ENCODE measurements around the gene MAPT.

MAPT gene

DNA sequence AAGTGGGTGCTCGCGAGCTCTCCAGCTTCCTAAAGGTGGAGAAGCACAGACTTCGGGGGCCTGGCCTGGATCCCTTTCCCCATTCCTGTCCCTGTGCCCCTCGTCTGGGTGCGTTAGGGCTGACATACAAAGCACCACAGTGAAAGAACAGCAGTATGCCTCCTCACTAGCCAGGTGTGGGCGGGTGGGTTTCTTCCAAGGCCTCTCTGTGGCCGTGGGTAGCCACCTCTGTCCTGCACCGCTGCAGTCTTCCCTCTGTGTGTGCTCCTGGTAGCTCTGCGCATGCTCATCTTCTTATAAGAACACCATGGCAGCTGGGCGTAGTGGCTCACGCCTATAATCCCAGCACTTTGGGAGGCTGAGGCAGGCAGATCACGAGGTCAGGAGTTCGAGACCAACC lies 102.8 kb downstream of the MAPT start:
- TF ChIP-seq EGR1 (IDR thresholded peaks at IDR 0.05): no peak
- no peak for TF ChIP-seq EP300 (IDR thresholded peaks at IDR 0.05; ENCODE audit: borderline replicate concordance)
- no peak for TF ChIP-seq TAF1 (IDR thresholded peaks at IDR 0.05; ENCODE audit: low read depth)
- TF ChIP-seq FOXM1 (IDR thresholded peaks at IDR 0.05; ENCODE audit: borderline replicate concordance, low read depth): no peak
- TF ChIP-seq CREB1 (IDR thresholded peaks at IDR 0.05; ENCODE audit: low read depth): no peak
- TF ChIP-seq, protein P1, sequence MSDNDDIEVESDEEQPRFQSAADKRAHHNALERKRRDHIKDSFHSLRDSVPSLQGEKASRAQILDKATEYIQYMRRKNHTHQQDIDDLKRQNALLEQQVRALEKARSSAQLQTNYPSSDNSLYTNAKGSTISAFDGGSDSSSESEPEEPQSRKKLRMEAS (IDR thresholded peaks at IDR 0.05): no peak
- TF ChIP-seq, protein P2, sequence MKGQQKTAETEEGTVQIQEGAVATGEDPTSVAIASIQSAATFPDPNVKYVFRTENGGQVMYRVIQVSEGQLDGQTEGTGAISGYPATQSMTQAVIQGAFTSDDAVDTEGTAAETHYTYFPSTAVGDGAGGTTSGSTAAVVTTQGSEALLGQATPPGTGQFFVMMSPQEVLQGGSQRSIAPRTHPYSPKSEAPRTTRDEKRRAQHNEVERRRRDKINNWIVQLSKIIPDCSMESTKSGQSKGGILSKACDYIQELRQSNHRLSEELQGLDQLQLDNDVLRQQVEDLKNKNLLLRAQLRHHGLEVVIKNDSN (IDR thresholded peaks at IDR 0.05): no peak
- TF ChIP-seq, protein P3, sequence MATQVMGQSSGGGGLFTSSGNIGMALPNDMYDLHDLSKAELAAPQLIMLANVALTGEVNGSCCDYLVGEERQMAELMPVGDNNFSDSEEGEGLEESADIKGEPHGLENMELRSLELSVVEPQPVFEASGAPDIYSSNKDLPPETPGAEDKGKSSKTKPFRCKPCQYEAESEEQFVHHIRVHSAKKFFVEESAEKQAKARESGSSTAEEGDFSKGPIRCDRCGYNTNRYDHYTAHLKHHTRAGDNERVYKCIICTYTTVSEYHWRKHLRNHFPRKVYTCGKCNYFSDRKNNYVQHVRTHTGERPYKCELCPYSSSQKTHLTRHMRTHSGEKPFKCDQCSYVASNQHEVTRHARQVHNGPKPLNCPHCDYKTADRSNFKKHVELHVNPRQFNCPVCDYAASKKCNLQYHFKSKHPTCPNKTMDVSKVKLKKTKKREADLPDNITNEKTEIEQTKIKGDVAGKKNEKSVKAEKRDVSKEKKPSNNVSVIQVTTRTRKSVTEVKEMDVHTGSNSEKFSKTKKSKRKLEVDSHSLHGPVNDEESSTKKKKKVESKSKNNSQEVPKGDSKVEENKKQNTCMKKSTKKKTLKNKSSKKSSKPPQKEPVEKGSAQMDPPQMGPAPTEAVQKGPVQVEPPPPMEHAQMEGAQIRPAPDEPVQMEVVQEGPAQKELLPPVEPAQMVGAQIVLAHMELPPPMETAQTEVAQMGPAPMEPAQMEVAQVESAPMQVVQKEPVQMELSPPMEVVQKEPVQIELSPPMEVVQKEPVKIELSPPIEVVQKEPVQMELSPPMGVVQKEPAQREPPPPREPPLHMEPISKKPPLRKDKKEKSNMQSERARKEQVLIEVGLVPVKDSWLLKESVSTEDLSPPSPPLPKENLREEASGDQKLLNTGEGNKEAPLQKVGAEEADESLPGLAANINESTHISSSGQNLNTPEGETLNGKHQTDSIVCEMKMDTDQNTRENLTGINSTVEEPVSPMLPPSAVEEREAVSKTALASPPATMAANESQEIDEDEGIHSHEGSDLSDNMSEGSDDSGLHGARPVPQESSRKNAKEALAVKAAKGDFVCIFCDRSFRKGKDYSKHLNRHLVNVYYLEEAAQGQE (IDR thresholded peaks at IDR 0.05; ENCODE audit: low read depth): no peak
- TF ChIP-seq TEAD4 (IDR thresholded peaks at IDR 0.05): no peak
- no peak for TF ChIP-seq YY1 (IDR thresholded peaks at IDR 0.05; ENCODE audit: low read depth)
- TF ChIP-seq ZBTB7A (IDR thresholded peaks at IDR 0.05; ENCODE audit: low read depth): no peak
- no peak for TF ChIP-seq NFIC (IDR thresholded peaks at IDR 0.05)
- TF ChIP-seq TCF12 (IDR thresholded peaks at IDR 0.05; ENCODE audit: low read depth): no peak
- TF ChIP-seq CEBPB (IDR thresholded peaks at IDR 0.05): no peak

DNA sequence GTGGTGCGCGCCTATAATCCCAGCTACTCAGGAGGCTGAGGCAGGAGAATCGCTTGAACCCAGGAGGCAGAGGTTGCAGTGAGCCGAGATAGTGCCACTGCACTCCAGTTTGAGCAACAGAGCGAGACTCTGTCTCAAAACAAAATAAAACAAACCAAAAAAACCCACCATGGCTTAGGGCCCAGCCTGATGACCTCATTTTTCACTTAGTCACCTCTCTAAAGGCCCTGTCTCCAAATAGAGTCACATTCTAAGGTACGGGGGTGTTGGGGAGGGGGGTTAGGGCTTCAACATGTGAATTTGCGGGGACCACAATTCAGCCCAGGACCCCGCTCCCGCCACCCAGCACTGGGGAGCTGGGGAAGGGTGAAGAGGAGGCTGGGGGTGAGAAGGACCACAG lies 103.3 kb downstream of the MAPT start:
- TF ChIP-seq FOXM1 (IDR thresholded peaks at IDR 0.05; ENCODE audit: borderline replicate concordance, low read depth) (no peak), CREB1 (IDR thresholded peaks at IDR 0.05; ENCODE audit: low read depth) (no peak), TAF1 (IDR thresholded peaks at IDR 0.05; ENCODE audit: low read depth) (no peak), TEAD4 (IDR thresholded peaks at IDR 0.05) (no peak), YY1 (IDR thresholded peaks at IDR 0.05; ENCODE audit: low read depth) (no peak), EP300 (IDR thresholded peaks at IDR 0.05; ENCODE audit: borderline replicate concordance) (no peak)
- TF ChIP-seq, protein P2 (IDR thresholded peaks at IDR 0.05): no peak

DNA sequence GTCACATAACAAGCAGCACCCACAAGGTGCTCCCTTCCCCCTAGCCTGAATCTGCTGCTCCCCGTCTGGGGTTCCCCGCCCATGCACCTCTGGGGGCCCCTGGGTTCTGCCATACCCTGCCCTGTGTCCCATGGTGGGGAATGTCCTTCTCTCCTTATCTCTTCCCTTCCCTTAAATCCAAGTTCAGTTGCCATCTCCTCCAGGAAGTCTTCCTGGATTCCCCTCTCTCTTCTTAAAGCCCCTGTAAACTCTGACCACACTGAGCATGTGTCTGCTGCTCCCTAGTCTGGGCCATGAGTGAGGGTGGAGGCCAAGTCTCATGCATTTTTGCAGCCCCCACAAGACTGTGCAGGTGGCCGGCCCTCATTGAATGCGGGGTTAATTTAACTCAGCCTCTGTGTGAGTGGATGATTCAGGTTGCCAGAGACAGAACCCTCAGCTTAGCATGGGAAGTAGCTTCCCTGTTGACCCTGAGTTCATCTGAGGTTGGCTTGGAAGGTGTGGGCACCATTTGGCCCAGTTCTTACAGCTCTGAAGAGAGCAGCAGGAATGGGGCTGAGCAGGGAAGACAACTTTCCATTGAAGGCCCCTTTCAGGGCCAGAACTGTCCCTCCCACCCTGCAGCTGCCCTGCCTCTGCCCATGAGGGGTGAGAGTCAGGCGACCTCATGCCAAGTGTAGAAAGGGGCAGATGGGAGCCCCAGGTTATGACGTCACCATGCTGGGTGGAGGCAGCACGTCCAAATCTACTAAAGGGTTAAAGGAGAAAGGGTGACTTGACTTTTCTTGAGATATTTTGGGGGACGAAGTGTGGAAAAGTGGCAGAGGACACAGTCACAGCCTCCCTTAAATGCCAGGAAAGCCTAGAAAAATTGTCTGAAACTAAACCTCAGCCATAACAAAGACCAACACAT lies 104.9 kb downstream of the MAPT start, which contains the start of gene STH:
TSS of gene STH (plus strand) at position 264 of the 913 bp plus-strand sequence. CDS start at position 294, 30 bp downstream.
- TF ChIP-seq TEAD4 (IDR thresholded peaks at IDR 0.05): no peak
- TF ChIP-seq YY1 (IDR thresholded peaks at IDR 0.05; ENCODE audit: low read depth): no peak

DNA sequence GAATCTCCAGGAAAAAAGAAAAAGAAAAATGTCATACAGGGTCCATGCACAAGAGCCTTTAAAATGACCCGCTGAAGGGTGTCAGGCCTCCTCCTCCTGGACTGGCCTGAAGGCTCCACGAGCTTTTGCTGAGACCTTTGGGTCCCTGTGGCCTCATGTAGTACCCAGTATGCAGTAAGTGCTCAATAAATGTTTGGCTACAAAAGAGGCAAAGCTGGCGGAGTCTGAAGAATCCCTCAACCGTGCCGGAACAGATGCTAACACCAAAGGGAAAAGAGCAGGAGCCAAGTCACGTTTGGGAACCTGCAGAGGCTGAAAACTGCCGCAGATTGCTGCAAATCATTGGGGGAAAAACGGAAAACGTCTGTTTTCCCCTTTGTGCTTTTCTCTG lies 105.5 kb downstream of the MAPT start:
- TF ChIP-seq TAF1 (IDR thresholded peaks at IDR 0.05; ENCODE audit: low read depth): no peak
- TF ChIP-seq, protein P1 (IDR thresholded peaks at IDR 0.05): no peak
- TF ChIP-seq EP300 (IDR thresholded peaks at IDR 0.05; ENCODE audit: borderline replicate concordance): no peak
- TF ChIP-seq, protein P3 (IDR thresholded peaks at IDR 0.05; ENCODE audit: low read depth): no peak
- no peak for TF ChIP-seq RAD21 (IDR thresholded peaks at IDR 0.05; ENCODE audit: low read depth)
- TF ChIP-seq FOXM1 (IDR thresholded peaks at IDR 0.05; ENCODE audit: borderline replicate concordance, low read depth): no peak
- TF ChIP-seq TCF12 (IDR thresholded peaks at IDR 0.05; ENCODE audit: low read depth): no peak
- no peak for TF ChIP-seq ZBTB7A (IDR thresholded peaks at IDR 0.05; ENCODE audit: low read depth)
- TF ChIP-seq CREB1 (IDR thresholded peaks at IDR 0.05; ENCODE audit: low read depth): no peak
- no peak for TF ChIP-seq TEAD4 (IDR thresholded peaks at IDR 0.05)
- TF ChIP-seq, protein P2 (IDR thresholded peaks at IDR 0.05): no peak
- no peak for TF ChIP-seq EGR1 (IDR thresholded peaks at IDR 0.05)
- TF ChIP-seq YY1 (IDR thresholded peaks at IDR 0.05; ENCODE audit: low read depth): no peak

DNA sequence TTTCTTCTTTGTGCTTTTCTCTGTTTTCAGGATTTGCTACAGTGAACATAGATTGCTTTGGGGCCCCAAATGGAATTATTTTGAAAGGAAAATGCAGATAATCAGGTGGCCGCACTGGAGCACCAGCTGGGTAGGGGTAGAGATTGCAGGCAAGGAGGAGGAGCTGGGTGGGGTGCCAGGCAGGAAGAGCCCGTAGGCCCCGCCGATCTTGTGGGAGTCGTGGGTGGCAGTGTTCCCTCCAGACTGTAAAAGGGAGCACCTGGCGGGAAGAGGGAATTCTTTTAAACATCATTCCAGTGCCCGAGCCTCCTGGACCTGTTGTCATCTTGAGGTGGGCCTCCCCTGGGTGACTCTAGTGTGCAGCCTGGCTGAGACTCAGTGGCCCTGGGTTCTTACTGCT lies 105.9 kb downstream of the MAPT start:
- no peak for TF ChIP-seq TEAD4 (IDR thresholded peaks at IDR 0.05)
- TF ChIP-seq NFIC (IDR thresholded peaks at IDR 0.05): no peak
- TF ChIP-seq TAF1 (IDR thresholded peaks at IDR 0.05; ENCODE audit: low read depth): no peak
- no peak for TF ChIP-seq RAD21 (IDR thresholded peaks at IDR 0.05; ENCODE audit: low read depth)
- no peak for TF ChIP-seq CEBPB (IDR thresholded peaks at IDR 0.05)
- TF ChIP-seq CREB1 (IDR thresholded peaks at IDR 0.05; ENCODE audit: low read depth): no peak
- TF ChIP-seq EGR1 (IDR thresholded peaks at IDR 0.05): no peak
- TF ChIP-seq ZBTB7A (IDR thresholded peaks at IDR 0.05; ENCODE audit: low read depth): no peak
- no peak for TF ChIP-seq TCF12 (IDR thresholded peaks at IDR 0.05; ENCODE audit: low read depth)
- no peak for TF ChIP-seq EP300 (IDR thresholded peaks at IDR 0.05; ENCODE audit: borderline replicate concordance)
- no peak for TF ChIP-seq YY1 (IDR thresholded peaks at IDR 0.05; ENCODE audit: low read depth)
- no peak for TF ChIP-seq FOXM1 (IDR thresholded peaks at IDR 0.05; ENCODE audit: borderline replicate concordance, low read depth)
- TF ChIP-seq, protein P1 (IDR thresholded peaks at IDR 0.05): no peak
- TF ChIP-seq, protein P3 (IDR thresholded peaks at IDR 0.05; ENCODE audit: low read depth): no peak
- TF ChIP-seq, protein P2 (IDR thresholded peaks at IDR 0.05): no peak

Data from Ishikawa (cell line).